DMS 273 treated with DMSO at 0.1 percent for 48 hours (cell line): ENCODE measurements around the gene CAPZB.
A peak's percentile ranks its signal among the peaks of the same experiment; 100 is the strongest.

Experiments
- DNase-seq: peaks from one replicate; lab custom pipeline; 2025; lab: John Stamatoyannopoulos, UW

The CAPZB gene

GRCh38 chr1:19346026-19346425 lies 139.3 kb downstream of the CAPZB start:
- no peak for DNase-seq

DNA sequence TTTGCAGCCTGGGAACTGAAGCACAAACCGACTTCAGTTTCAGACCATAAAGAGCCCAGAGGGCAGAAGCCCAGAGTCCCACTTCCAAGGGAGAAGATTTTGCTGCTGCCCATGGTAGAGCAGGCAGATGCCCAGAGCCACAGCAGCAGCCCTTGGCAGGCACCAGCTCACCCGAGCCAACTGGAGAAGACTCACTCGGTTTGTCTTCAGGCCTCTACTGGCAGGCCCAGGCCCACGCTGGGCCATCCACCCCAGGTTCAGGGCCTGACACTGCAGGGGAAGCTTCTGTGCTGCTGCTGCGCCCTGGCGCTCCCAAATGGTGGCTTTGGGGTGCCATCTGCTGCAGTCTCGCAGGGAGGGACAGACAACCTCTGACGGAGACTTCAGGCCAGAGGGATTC lies 139.9 kb downstream of the CAPZB start:
- DNase-seq: no peak

DNA sequence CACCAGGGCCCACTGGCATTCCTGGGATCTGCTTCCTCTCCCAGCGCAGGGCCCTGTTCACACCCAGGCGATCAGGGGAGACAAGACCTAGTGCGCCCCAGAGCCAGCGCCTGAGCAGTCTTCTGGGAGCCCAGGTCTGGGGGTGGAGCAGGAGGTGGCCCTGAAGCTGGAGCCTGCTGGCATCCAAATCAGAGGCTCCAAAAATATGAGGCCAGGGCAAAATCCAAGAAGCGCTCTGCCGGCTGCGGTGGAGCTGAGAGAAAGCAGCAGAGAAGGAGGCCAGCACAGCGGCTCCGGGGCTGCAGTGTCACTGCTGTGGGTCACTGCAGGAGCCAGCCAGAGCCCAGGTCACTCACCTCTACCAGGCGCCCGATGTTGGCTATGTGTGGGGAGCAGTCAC lies 140.5 kb downstream of the CAPZB start:
- no peak for DNase-seq

- peak; percentile 19 for DNase-seq
Measured at GRCh38 chr1:19344372-19344810, 140.9 kb downstream of the CAPZB start.

- DNase-seq: no peak
Measured at GRCh38 chr1:19343617-19344350, 141.6 kb downstream of the CAPZB start.

DNA sequence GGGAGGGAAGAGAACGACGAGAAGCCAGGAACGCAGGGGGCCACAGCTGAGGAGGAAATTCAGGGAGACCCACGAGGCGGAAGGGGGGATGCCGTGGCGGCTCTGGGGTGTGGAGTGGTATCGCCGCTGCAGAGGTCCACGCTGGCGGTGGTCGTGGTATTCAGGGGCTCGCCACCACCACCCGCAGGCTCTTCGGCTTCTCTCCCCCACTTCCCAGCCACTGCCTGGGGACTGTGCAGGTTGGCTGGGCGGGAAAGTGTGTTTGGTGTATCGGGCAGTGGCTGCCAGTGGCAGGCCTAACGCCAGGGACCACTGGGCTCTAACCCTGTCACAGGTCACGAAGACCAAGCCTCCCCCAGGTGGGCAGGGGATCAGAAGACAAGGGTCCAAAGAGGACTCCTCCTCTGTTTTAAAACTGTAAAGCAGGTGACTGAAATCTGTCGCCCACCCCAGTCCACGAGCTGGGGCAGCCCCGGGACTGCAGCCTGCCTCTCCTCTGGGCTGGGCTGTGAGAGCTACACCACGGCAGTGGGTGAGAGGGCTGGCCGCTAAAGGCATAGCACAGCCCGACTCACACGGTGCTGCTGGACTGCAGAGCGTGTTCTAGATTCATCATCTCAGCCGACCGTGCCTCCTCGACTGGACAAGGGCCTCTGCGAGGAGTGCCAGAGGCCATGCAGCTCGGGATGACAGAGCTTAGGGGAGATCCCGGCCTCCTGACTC lies 142.3 kb downstream of the CAPZB start:
- DNase-seq: no peak

- DNase-seq: no peak
Measured at GRCh38 chr1:19342062-19342750, 143.1 kb downstream of the CAPZB start.

DNA sequence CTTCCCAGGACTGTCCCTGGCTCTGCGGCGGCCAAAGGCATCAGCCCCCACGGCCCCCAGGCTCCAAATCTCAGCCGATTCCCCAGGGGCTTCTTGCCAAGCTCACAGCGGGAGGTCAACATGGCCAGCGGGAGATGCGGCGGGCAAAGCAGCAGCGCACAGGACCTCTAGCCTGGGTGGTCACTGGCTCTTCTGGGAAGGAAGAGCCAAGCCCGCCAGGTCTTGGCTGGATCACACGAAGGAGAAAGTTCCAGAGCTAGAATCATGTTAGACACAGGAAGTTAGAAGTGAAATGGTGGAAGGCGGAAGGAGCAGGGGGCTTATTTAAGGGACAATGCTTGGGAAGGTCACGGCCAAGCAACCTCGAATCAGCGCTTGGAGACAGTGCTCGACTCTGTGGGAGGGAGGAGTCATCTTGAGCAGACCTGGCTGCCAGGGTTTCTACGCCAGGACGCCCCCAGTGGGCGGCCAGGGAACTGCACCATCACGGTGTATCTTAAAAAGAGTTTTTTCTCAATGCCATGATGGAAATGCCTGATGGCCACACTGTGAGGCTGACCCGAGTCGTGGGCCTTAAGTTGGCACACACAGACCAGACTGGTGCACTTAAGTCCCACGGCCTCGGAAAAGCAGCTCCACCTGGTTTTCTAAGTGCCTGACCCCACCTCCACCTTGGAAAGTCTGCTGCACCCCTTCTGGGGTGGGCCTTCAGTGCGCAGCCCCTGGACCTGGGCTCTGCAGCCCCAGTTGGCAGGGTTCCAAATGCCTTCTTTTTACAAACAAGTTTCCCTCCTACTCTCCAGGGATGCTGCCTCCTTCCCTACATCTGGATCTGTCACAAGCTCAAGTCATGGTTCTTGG lies 143.9 kb downstream of the CAPZB start:
- peak; percentile 24 for DNase-seq

- DNase-seq: no peak
Measured at GRCh38 chr1:19340387-19340937, 144.9 kb downstream of the CAPZB start.

- DNase-seq: no peak
Measured at GRCh38 chr1:19339214-19339861, 146.0 kb downstream of the CAPZB start.

DNA sequence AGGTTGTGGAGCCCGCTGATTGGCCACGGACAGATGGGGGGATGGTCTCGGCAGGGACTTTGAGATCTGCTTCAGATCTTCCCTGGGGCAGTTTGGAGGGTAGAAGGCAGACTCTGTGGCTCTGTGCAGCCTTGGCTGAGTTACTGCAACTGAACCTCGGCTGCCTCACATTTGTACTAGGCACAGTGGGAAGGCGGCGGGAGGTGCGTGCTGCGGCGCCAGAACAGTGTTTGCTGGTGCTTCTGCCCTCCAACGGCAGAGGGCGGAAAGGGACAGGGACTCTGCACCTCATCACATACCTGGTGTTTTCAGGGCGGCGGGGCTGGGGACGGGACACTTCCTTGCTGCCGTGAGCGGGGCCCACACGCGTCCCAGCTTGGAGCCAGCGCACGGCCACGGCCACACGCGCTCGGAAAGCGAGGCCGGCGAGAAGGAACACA lies 147.0 kb downstream of the CAPZB start:
- DNase-seq: no peak

DNA sequence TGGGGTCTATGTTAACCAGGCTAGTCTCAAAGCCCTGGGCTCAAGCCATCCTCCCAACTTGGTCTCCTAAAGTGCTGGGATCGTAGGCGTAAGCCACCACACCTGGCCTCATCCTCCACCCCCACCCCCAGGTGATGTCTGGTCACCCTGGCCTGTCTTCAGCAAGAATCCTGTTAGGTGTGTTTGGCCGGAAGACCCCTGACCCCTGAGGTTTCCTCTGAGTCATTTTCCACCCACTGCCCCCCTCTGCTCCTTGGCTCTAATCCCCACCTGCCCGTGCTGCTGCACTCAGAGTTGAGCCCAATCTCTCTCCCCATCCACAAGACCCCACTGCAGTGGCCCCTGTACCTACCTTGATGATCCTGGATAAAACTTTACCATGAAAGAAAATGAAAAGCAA lies 148.1 kb downstream of the CAPZB start:
- DNase-seq: no peak

- DNase-seq: no peak
Measured at GRCh38 chr1:19336543-19336942, 148.8 kb downstream of the CAPZB start.

DNA sequence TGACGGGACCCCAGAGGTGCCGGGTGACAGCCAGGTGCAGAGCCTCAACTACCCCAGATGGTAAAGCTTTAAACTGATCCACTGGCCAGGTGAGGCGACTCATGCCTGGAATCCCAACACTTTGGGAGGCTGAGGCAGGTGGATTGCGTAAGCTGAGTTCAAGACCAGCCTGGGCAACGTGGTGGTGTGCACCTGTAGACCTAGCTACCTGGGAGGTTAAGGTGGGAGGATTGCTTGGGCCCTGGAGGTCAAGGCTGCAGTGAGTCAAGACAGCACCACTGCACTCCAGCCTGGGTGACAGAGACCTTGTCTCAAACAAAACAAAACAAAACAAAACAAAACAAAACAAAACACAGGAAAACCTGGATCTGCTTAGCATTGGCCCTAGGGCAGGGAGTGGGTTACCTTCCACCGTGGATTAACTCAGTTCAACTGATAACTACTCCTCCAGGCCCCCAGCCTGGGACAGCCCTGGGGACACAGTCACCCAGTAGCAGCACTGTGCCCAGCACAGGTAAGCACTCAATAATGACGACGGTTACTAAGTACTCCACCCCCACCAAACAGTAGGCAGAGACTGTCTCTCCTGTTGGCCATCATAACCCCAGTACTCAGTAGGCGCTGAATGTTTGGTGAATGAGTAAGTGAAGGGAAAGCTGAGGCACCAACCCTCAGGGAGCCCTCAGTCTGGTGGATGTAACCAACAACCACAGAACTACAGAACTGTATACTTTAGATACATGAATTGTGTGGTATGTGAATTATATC lies 151.6 kb downstream of the CAPZB start:
- DNase-seq: no peak

- no peak for DNase-seq
Measured at GRCh38 chr1:19332832-19333231, 152.5 kb downstream of the CAPZB start.

DNA sequence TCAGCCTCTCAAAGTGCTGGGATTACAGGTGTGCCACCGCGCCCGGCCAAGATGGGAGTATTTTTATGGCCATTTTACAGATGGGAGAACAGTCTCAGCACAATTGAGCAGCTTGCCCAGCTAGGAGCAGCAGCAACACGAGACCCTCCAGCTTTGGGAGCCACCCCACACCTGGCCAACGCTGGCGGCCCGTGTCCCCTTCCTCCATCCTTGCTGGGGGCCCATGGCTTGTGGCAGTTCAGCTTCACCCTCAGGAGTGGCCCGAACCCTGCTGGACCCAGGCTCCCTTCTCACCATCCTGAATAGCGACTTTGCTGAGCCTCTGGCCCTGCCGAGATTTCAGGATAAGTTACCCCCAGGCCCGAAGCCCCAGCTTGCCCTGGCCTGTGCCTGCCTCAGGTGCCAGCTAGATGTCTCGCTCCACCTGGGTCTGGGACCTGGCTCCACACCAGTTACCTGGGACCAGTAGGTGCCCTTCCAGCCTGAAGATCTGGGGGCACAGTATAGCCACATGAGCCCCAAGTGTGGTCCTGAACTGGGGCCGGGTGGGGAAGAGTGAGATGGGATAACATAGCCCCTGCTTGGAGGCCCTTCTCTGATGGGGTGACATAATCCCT lies 154.0 kb downstream of the CAPZB start:
- DNase-seq: no peak

- no peak for DNase-seq
Measured at GRCh38 chr1:19330449-19331135, 154.7 kb downstream of the CAPZB start.

DNA sequence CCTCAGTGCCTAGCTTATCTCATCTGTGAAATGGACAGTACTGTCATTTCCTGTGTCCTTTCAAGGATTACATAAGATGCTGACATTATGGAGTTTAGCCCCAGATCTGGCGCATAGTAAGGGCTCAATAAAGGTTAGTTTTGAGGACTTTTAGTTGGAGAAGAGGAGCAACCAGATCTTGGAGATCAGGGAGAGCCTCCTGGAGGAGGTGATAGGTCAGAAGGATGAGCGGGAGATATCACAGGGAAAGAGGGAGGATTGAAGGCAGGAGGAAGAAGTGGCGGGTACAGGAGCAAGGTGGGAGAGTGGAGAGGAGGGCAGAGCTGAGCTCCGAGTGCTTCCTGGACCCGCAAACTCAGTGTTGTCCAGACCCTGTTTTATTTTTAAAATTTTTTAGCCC lies 155.7 kb downstream of the CAPZB start:
- DNase-seq: no peak

DNA sequence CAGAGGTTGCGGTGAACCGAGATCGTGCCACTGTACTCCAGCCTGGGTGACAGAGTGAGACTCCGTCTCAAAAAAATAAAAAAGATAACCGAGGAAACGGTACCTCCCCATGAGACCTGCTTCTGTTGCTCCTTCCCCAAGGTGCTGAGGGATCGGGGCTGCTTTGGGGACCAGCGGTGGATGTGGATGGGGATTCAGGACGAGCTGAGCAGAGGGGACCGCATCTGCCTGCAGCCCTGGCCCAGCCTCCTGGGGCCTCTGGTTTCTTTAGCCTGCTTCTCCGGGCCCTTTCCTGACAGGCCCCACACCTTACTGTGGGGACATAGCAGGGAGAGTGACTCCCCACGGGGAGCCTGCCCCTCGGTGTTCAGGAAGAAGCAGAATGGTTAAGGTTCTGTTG lies 156.2 kb downstream of the CAPZB start:
- no peak for DNase-seq
